Activated T-helper 1 cell treated with anti-CD3 and anti-CD28 coated beads, Interleukin-2, amount 50 U/mL, for 16 hours (primary cell): Measurements from ENCODE around the gene TTC21B.
"Not testable (repeated sequence)": the region's sequence is repeated elsewhere in the genome, so short reads cannot be mapped to it uniquely, and the experiment has no call there.

Experiments
- DNase-seq, 2 donors: peaks; one replicate each; pipeline ENCODE4 v3.0.0-alpha.2; 2020; ENCODE audit warnings: low read depth in 1 of 2, low spot score in 1 of 2

The TTC21B gene

DNA sequence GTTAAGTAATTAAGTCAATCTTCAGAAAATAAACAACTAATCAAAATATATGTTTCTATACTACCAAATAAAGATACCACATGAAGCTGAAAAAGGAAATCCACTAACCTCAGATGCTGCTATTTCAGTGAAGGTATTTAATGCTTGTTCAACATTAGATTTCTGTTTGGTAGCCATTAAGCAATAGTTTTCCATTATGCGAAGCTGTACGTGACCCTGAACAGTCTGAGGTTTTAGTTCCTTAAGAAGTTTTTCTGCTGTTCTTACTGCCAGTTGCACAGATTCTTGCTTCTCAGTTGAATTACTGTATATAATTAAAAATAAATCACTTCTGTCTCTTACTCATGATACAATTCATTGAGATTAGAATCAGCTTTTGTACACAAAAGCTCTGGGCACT is 65.4 kb downstream of the TTC21B start:
- no peak for DNase-seq

DNA sequence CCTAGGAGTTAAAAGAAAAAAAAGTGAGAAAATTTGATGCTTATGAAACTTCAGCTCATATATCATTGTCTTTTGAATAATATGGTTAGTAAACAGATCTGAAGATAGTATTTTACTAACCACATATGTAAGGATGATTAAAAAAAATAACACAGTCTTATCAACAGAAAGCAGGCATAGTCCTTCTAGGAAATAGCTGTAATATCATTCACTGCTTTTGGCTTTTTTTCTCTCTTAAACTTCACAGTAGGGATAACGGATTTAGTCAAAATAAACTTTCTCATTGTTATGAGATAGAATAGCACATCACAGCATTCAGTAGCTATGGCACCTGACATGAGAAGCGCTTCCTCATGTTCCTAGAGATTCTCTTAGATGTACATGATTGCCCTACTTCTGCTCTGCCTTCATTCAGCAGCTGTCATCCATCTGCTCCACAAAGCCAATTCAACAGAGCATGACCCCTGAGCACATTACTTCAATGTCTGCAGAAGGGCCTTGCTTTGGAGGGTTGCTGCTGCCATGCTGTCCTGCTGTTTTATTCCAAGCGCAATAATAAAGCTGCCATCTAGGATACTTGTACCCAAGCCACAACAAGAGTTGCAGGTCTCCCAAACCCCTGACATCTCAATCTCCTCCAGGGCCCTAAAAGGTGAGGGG is 67.0 kb downstream of the TTC21B start:
- DNase-seq: no peak

DNA sequence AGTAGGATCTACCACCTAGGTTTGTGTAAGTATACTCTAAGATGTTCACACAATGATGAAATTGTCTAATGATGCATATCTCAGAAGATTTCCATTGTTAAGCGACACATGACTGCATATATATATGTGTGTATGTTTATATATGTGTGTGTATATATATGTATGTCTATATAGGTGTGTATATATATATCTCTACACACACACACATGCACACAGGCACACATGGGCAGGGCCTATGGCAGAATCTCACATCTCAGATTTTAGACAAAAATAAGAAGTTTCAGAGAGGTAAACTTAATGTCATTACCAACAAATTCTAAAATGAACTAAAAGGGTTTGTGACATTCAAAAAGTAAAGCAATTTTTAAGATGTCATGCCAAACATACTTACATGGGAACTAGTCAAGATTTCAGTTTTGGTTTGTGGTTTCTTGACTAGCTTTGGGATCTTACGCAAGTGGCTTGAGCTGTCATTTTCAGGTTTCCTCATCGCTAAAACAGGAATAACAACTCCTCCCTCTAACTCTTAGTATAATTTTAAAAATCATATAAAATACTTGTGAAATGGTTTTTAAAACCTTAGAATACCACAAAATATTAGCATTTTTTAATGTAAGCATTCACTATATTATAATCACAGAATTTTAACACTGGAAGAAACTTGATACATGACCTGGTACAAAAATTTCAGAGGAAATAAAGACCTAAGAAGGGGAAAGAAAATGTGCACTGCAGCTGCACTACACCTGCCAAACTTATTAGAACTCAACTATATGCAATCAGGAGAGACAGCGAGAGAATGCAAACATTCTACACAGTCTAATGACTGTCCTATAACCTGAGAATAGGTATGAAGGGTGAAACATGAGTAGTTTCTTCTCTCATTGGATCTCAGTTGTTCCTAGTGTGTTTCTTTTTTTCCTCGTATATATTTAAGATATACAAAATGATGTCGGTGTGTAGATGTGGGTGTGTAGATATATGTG is 75.7 kb downstream of the TTC21B start:
- no peak for DNase-seq

DNA sequence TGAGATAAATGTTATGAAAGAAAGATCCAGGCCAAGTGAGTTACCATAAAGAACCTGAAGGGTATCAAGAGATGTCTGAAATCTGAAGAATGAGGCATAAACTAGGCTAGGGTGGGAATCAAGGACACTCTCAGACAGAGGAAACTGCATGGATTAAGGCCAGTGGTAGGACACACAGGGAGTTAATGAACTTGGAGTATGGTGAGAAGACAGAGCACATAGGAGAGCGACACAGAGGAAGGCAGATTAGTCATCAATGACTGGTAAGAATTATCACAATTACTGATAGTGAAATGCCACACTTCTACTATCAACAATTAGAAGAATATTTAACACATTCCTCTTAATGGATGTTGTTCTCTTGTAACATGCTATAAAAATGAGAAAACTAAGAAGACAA is 76.9 kb downstream of the TTC21B start:
- no peak for DNase-seq

DNA sequence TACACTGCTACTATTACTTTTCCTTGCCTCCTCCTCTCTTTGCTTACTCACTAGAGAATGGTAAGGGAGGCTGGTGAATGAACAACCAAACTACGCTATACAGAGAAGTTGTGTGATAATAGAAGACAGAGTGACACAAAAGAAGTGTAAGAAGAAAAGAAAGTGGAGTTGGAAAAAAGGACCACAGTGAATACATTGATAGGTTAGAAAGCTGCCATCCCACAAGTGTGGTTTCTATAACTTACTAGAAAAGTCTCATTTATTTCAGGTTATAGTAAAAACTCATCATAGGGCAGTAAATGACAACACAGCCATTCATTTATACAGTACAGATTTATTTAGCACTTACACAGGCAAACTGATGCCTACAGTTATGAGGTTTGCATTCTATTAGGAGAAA is 77.3 kb downstream of the TTC21B start:
- DNase-seq: no peak

DNA sequence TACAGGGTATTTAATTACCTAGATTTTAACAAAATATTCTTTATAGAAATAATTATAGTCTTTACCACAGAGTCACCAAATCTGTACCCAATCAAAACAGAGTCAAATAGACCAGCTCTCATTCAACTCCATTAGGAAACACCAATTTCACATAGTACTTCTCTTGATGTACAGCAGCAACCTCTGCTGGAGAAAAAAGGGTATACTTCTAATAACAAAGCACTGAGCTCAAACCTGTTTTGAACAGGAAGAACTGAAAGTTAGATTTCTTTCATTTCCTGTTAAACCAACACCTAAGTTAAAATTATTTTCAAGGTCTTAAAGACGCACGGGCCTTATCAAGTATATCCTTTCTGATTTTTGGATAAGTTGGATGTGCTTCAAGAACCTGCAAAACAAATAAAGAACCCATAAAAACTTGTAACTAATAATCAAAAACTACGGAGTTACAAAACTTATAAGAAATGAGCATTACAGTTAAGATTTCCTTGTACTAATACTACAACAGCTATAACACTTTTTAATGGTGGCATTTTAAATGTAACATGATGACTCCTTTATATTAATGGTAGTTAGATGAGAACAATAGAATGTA is 79.0 kb downstream of the TTC21B start:
- DNase-seq: no peak

DNA sequence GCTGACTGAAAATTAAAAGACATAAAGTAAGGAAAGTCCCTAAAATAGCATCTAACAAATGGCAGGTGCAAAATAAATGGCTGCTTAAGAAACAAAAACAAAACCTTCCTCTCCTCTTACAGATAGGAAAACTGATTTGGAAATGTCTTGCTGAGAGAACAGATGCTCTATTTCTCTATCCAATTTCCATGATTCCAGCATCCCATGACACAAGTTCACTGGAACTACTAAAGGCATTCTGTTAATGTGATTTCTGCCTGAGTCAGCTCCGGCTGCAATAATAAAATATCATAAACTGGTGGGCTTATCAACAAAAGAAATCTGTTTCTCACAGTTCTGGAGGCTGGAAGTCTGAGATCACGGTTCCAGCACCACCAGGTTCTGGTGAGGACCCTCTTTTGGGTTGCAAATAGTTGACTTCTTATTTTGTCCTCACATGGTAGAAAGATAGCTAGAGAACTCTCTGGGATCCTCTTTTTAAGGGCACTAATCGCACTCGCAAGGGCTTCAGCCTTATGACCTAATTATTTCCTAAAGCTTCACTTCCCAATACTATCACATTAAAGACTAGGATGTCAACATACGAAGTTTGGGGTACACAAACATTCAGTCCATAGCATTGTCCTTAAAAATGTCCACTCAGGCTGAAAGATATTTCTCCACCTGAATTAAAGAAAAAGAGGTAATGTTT is 81.3 kb downstream of the TTC21B start:
- no peak for DNase-seq

DNA sequence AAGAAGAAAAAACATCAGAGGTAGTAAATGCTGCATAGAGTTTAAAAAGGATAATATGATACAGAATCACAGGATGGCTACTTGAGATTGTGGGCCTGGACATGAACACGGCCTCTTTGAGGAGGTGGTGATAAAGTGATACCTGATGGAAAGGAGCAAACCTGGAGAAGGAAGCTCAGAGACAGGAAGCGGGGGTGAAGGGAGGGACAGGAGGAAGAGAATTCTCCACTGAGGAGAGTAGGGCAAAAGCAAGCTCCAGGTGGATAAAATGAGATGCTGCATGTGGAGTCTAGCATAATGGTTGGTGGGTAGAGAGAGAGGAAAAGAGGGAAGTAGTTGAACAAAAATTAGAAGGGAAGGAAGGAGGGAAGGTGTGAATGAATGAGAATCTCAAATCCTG is 82.6 kb downstream of the TTC21B start:
- no peak for DNase-seq

DNA sequence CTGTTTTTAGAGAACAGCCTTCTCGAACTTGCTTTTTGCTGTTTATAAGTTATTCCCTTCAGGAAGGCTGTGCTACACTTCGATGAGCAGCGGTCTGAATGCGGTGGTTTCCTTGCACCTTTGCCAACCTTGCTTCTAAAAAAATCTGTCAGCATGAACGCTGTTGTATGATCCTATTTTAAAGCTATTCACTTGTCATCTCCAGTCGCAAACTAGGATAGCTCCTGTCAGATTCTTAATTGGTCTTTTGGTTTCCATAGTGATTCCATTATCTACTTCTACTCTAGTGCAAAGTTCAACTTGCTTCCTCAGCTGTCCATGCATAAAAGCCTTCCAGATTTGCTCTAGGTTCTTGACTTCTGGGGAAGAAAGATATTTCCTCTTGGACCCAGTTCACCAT is 83.2 kb downstream of the TTC21B start:
- DNase-seq: no peak

DNA sequence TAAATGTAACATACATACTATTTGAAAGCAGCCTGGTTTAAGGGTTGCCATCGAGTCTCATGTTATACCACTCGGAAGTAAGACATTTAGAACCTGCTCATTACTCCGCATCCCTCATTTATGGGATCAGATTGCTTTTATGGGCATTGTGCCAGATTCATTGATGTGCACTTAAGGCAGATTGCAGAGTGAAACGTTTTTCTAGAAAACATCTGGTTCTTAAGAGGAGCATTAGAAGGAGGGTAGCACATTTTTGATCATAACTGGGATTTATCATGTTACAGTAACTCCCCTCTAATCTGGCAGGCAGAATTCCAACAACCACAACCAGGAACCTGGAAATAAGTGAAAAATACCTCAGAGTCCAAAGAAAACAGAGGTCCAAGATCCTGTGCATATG is 85.4 kb downstream of the TTC21B start:
- DNase-seq: no peak

DNA sequence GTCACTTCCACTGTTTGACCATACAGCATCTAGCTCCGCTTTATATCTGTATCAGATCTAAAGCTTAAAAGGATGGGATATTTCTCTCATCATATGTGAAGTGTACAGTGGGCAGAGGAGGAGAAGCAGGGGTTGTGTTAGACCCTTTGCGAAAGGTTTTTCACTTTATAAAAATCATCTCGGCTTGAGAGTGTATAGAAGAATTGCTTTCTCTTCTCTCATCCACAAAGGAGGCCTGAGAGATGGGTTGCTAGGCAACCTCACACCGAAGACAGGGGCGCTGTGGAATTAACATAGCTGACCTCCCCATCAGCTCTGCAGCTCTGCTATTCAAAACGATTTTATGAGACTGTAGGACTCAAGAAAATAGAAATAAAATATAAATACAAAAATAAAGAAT is 89.3 kb downstream of the TTC21B start:
- DNase-seq: no peak

DNA sequence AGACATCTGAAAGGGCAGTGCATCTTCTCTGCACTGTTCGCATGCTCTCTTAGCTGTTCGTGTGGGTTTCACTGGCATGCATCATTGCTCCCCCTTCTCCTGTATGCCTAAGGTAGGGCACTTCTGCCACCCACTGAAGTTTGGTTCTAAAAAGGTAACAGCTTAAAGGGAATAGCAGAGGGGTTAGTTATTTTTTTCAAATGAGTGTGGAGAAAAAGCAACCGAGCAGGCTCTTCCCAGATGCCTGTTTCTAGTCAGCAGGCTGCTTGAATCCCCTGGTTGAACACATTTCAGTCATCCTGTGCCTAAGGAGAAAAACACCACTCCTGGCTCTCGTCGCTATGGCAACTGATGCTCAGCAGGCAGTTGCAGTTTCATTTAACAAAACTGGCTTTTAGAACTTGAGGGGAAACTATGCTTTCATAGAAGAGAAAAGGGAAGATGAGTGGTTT is 89.7 kb downstream of the TTC21B start:
- DNase-seq: no peak

DNA sequence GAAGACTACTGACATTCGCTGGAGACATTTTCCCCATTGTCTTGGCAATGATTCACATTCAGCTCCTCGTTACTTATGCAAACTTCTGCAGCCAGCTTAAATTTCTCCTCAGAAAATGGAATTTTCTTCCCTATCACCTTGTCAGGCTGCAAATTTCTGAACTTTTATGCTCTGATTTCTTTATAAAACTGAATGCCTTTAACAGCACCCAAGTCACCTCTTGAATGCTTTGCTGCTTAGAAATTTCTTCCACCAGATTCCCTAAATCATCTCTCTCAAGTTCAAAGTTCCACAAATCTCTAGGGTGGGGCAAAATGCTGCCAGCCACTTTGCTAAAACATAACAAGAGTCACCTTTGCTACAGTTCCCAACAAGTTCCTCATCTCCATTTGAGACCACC is 92.5 kb downstream of the TTC21B start:
- DNase-seq: not testable (repeated sequence)

DNA sequence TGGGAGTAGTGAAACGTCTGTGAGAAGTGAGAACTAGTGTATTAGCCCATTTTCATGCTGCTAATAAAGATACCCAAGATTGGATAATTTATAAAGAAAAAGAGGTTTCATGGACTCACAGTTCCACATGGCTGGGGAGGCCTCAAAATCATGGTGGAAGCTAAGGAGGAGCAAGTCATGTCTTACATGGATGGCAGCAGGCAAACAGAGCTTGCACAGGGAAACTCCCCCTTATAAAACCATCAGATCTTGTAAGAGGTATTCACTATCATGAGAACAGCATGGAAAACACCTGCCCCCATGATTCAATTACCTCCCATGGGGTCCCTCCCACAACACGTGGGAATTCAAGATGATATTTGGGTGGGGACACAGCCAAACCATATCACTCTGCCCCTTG is 93.9 kb downstream of the TTC21B start:
- DNase-seq: not testable (repeated sequence)

DNA sequence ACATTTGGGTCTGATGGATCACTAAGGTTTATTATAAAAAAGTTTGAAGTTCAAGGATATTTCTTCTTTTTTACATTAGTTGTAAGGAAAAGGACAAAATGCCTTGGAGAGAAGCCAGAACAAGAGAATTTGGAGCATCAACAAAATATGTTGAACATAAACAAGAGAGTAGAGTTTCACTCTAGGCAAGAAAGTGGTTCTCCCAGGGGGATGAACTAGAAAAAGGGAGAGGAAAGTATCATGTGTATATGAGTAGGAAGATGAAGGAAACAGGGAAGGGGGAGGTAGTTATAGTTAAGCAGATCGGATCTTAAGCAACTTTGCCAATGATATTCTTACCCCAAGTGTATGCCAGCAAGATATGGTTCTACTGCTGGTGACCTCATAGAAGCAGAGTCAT is 95.7 kb downstream of the TTC21B start:
- no peak for DNase-seq

DNA sequence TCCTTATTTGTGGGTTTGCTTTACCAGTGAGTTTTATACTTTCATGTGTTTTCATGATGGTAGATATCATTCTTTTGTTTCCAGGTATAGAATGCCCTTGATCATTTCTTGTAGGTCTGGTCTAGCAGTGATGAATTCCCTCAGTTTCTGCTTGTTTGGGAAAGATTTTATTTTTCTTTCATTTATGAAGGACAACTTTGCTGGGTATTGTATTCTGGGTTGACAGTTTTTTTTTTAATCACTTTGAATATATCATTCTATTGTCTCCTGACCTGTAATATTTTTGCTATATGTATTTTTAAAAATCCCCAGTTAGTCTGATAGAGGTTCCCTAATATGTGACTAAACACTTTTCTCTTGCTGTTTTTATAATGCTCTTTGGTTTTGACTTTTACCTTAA is 101.2 kb downstream of the TTC21B start:
- no peak for DNase-seq

DNA sequence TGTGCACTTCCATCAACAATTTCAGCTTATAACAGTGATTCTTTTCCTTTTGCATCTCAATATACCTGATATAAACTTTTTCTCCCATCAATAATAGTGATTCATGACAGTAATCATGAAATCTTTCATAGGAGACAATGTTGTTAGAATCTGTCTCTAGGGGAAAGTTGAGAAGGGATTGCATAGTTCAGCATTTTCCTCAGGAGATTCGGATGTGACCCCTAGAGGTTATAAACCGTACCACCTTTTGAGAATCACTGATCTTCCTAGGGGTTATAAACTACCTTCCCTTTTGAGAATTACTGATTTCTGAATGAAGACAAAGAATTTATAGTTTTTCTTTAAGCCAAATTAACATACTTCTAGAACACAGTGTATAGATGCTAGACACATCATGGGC is 106.6 kb downstream of the TTC21B start:
- no peak for DNase-seq

DNA sequence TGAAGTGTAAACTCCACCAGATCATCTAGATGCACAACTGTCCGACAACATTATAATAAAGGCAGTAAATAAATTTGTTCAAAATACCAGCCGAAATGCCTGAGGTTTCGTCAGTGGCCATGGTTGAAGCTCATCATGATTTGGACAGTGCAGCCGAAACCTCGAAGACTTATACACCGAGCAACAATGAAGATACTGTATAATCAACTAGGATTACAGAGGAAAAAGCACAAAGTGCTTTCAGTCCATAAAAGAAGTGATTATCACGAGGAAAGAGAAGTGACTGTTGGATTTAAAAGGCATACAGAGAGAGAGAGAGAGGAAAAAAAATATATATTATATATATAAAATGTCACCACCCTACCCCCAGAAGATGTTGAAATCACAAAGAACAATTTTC is 107.5 kb downstream of the TTC21B start:
- no peak for DNase-seq

DNA sequence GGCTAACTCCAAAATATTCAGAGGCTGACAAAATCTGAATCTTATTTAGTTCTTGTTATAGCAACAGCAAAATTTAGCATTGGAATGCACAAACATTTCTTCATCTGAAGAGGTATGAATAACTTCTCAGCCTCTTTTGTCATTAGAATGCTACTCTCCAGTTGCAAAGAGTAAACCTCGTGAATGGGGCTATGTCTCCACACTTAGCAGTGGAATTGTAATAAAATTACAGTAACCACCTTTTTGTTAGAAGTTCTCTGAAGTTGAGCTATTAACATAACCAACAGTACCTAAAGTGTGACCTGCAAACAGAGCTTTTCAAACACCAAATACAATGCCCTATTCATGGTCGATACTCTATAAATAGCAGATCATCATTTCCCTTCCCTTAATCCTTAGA is 109.4 kb downstream of the TTC21B start:
- no peak for DNase-seq

DNA sequence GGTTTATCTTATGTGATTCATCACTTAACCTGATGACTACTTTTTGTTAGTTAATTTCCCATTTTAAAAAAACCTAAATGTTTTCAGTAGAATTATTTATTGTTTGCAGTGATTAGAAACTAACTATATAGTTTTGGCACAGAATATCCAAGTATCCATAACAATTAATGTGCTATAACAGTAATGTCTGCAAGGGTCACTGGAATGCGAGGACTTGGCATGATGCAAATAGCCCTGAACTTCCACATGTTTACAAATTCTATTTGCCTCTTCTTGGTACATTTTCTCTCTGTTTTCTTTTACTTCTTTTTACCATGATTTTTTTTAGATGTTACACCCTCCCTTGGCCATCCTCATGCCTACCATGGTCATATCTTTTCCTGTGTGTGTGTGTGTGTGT is 110.2 kb downstream of the TTC21B start:
- no peak for DNase-seq

DNA sequence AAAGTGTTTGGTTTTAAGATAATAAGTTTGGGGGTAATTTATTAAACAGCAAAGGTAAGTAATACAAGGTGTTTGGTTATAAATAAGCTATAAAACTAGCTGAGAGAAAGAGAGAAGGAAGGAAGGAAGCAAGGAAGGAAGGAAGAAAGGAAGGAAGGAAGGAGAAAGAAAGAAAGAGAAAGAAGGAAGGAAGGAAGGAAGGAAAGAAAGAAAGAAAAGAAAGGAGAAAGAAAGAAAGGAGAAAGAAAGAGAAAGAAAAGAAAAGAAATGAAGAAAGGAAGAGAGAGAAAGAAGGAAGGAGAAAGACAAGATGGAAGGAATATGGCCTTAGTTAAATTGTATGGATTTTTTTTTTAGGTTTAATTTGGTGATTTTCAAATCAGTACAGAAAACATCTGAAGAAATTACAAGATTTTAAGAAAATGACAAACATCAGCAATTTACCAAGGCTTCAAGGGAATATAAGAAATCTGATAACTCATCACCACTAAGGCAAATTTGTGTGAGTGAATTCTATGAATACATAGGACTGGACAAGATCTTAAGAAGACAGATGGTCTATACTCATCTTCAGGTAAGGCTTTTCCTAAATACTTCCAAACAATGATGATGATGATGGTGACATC is 113.1 kb downstream of the TTC21B start:
- no peak for DNase-seq
